ENCODE data around the gene KLHL26. TPM values are rescaled to one million over a fixed set of nuclear protein-coding genes. Genes with fewer than 3 reads are reported as not detected.
A peak's percentile ranks its signal among the peaks of the same experiment; 100 is the strongest.
"Not testable (repeated sequence)": the region's sequence is repeated elsewhere in the genome, so short reads cannot be mapped to it uniquely, and the experiment has no call there.

KLHL26 gene
- total RNA-seq, 2 donors from 2014 or later: 11.6 to 18.3 TPM

GRCh38 chr19:18674616-18675015 is 37.8 kb downstream of the KLHL26 start:
- Mint-ChIP-seq H3K27me3 (no peaks in the 10 kb centered on the region), H3K4me1 (ENCODE audit: low read depth in 2 of 2) (peaks cover 6 to 11% of the 10 kb centered on the region in 2 donors), H3K9me3 (no peaks in the 10 kb centered on the region), H3K27ac (no peak overlapping the region), H3K4me3 (no peak overlapping the region), H3K36me3 (no peaks in the 10 kb centered on the region)
- DNase-seq (ENCODE audit: low spot score) (no peak), ATAC-seq (no peak)

GRCh38 chr19:18675779-18676178 is 39.0 kb downstream of the KLHL26 start:
- H3K4me1 Mint-ChIP-seq (ENCODE audit: low read depth in 2 of 2): peaks cover 6 to 7% of the 10 kb centered on the region in 2 donors
- DNase-seq (ENCODE audit: low spot score): no peak
- H3K36me3 Mint-ChIP-seq: no peaks in the 10 kb centered on the region
- H3K27ac Mint-ChIP-seq: no peak overlapping the region
- no peak overlapping the region for H3K4me3 Mint-ChIP-seq
- no peak for ATAC-seq
- H3K27me3 Mint-ChIP-seq: no peaks in the 10 kb centered on the region
- H3K9me3 Mint-ChIP-seq: no peaks in the 10 kb centered on the region

GRCh38 chr19:18676692-18677091 is 39.9 kb downstream of the KLHL26 start:
- ATAC-seq: no peak
- Mint-ChIP-seq H3K27ac (no peak overlapping the region), H3K4me3 (no peak overlapping the region), H3K4me1 (ENCODE audit: low read depth in 2 of 2) (peaks cover 6 to 7% of the 10 kb centered on the region in 2 donors), H3K9me3 (no peaks in the 10 kb centered on the region), H3K27me3 (no peaks in the 10 kb centered on the region), H3K36me3 (no peaks in the 10 kb centered on the region)
- no peak for DNase-seq (ENCODE audit: low spot score)

GRCh38 chr19:18677156-18677555 is 40.3 kb downstream of the KLHL26 start:
- H3K27ac Mint-ChIP-seq: no peak overlapping the region
- no peak for DNase-seq (ENCODE audit: low spot score)
- H3K36me3 Mint-ChIP-seq: no peaks in the 10 kb centered on the region
- H3K9me3 Mint-ChIP-seq: no peaks in the 10 kb centered on the region
- no peaks in the 10 kb centered on the region for H3K27me3 Mint-ChIP-seq
- no peak overlapping the region for H3K4me3 Mint-ChIP-seq
- H3K4me1 Mint-ChIP-seq (ENCODE audit: low read depth in 2 of 2): peaks cover 6 to 7% of the 10 kb centered on the region in 2 donors
- ATAC-seq: no peak

GRCh38 chr19:18680148-18680547 is 43.3 kb downstream of the KLHL26 start:
- DNase-seq (ENCODE audit: low spot score); H3K4me3 Mint-ChIP-seq; H3K27ac Mint-ChIP-seq; ATAC-seq; H3K9me3 Mint-ChIP-seq; H3K36me3 Mint-ChIP-seq; H3K27me3 Mint-ChIP-seq: not testable (repeated sequence)
- peaks cover 12 to 18% of the 10 kb centered on the region in 2 donors for H3K4me1 Mint-ChIP-seq (ENCODE audit: low read depth in 2 of 2)

GRCh38 chr19:18682807-18683108 is 45.9 kb downstream of the KLHL26 start:
- DNase-seq (ENCODE audit: low spot score) (no peak), ATAC-seq (no peak)
- Mint-ChIP-seq H3K36me3 (no peaks in the 10 kb centered on the region), H3K4me1 (ENCODE audit: low read depth in 2 of 2) (peaks cover 12 to 19% of the 10 kb centered on the region in 2 donors), H3K27me3 (no peaks in the 10 kb centered on the region), H3K27ac (peak overlapping the region; percentile 67 to 69), H3K4me3 (peak overlapping the region; percentile 91), H3K9me3 (no peaks in the 10 kb centered on the region)

GRCh38 chr19:18683109-18683957 is 46.5 kb downstream of the KLHL26 start, which contains the start of gene CRTC1:
CRTC1 (plus strand) TSS chr19:18683680; CDS start chr19:18683703, 23 bp downstream.
- Mint-ChIP-seq H3K9me3 (no peaks in the 10 kb centered on the region), H3K4me3 (peak within 1 kb of the TSS; percentile 91), H3K36me3 (no peaks in the 10 kb centered on the region), H3K27ac (peak within 1 kb of the TSS; percentile 67 to 69), H3K4me1 (ENCODE audit: low read depth in 2 of 2) (peaks cover 7 to 18% of the 10 kb centered on the region in 2 donors), H3K27me3 (no peaks in the 10 kb centered on the region)
- peak; percentile 92 to 93 for ATAC-seq
- DNase-seq (ENCODE audit: low spot score): peak; percentile 92

GRCh38 chr19:18683958-18684641 is 47.3 kb downstream of the KLHL26 start:
- peak overlapping the region; percentile 91 for H3K4me3 Mint-ChIP-seq

GRCh38 chr19:18684642-18684993 is 47.8 kb downstream of the KLHL26 start:
- DNase-seq (ENCODE audit: low spot score) (no peak), ATAC-seq (no peak)
- Mint-ChIP-seq H3K4me1 (ENCODE audit: low read depth in 2 of 2) (peaks cover 7 to 19% of the 10 kb centered on the region in 2 donors), H3K9me3 (no peaks in the 10 kb centered on the region), H3K27me3 (no peaks in the 10 kb centered on the region), H3K36me3 (no peaks in the 10 kb centered on the region), H3K27ac (peak overlapping the region in 1 of 2 donors; percentile 56), H3K4me3 (peak overlapping the region; percentile 58)

More at GRCh38 chr19:18683958-18684641, 47.3 kb downstream of the KLHL26 start:
- no peaks in the 10 kb centered on the region for H3K36me3 Mint-ChIP-seq
- no peaks in the 10 kb centered on the region for H3K27me3 Mint-ChIP-seq
- peak overlapping the region; percentile 67 to 69 for H3K27ac Mint-ChIP-seq
- DNase-seq (ENCODE audit: low spot score) (no peak), ATAC-seq (no peak)
- peaks cover 7 to 18% of the 10 kb centered on the region in 2 donors for H3K4me1 Mint-ChIP-seq (ENCODE audit: low read depth in 2 of 2)
- H3K9me3 Mint-ChIP-seq: no peaks in the 10 kb centered on the region

GRCh38 chr19:18685597-18686190 is 48.9 kb downstream of the KLHL26 start:
- Mint-ChIP-seq H3K9me3 (no peaks in the 10 kb centered on the region), H3K4me1 (ENCODE audit: low read depth in 2 of 2) (peaks cover 7 to 22% of the 10 kb centered on the region in 2 donors), H3K36me3 (no peaks in the 10 kb centered on the region), H3K27me3 (no peaks in the 10 kb centered on the region), H3K27ac (peak overlapping the region in 1 of 2 donors; percentile 56), H3K4me3 (no peak overlapping the region)
- no peak for DNase-seq (ENCODE audit: low spot score)
- ATAC-seq: no peak

- Mint-ChIP-seq H3K9me3 (no peaks in the 10 kb centered on the region), H3K27me3 (no peaks in the 10 kb centered on the region), H3K36me3 (no peaks in the 10 kb centered on the region), H3K4me1 (ENCODE audit: low read depth in 2 of 2) (peaks cover 3 to 20% of the 10 kb centered on the region in 2 donors), H3K27ac (no peak overlapping the region), H3K4me3 (no peak overlapping the region)
- no peak for DNase-seq (ENCODE audit: low spot score)
- no peak for ATAC-seq
Measured at GRCh38 chr19:18687740-18688465, 51.1 kb downstream of the KLHL26 start.

- H3K4me1 Mint-ChIP-seq (ENCODE audit: low read depth in 2 of 2): peaks cover 10 to 20% of the 10 kb centered on the region in 2 donors
Measured at GRCh38 chr19:18696023-18696422, 59.2 kb downstream of the KLHL26 start.

GRCh38 chr19:18697680-18698079 is 60.9 kb downstream of the KLHL26 start:
- Mint-ChIP-seq H3K36me3 (no peaks in the 10 kb centered on the region), H3K9me3 (no peaks in the 10 kb centered on the region), H3K27ac (no peak overlapping the region), H3K27me3 (no peaks in the 10 kb centered on the region), H3K4me1 (ENCODE audit: low read depth in 2 of 2) (peaks cover 10 to 22% of the 10 kb centered on the region in 2 donors), H3K4me3 (no peak overlapping the region)
- ATAC-seq (no peak), DNase-seq (ENCODE audit: low spot score) (no peak)

More at GRCh38 chr19:18696023-18696422, 59.2 kb downstream of the KLHL26 start:
- no peaks in the 10 kb centered on the region for H3K9me3 Mint-ChIP-seq
- H3K27ac Mint-ChIP-seq: no peak overlapping the region
- H3K27me3 Mint-ChIP-seq: no peaks in the 10 kb centered on the region
- no peak overlapping the region for H3K4me3 Mint-ChIP-seq
- H3K36me3 Mint-ChIP-seq: no peaks in the 10 kb centered on the region
- DNase-seq (ENCODE audit: low spot score) (no peak), ATAC-seq (no peak)
